Smooth muscle cell (in vitro differentiated cells): ENCODE measurements around the gene ZNF784. TPM values are rescaled to one million over a fixed set of nuclear protein-coding genes. Genes with fewer than 3 reads are reported as not detected.

ENCODE experiments used
- DNase-seq: peaks from one replicate; lab custom pipeline; 2025; ENCODE audit not compliant: unreplicated experiment; lab: John Stamatoyannopoulos, UW
- H2AFZ ChIP-seq: fragments of 200-600 bp; sonication (generic); 2 replicates; pipeline ENCODE4 v1.6.0; 2016; ENCODE audit warnings: antibody characterized with exemption, low read depth, mild to moderate bottlenecking
- H3F3A ChIP-seq: fragments of 200-600 bp; sonication (generic); 2 replicates; pipeline ENCODE4 v1.6.0; 2017; ENCODE audit warnings: antibody characterized with exemption, low read depth
- H3K27ac ChIP-seq: fragments of 200-600 bp; sonication (generic); 2 replicates; pipeline ENCODE4 v1.5.1; 2016; ENCODE audit warnings: low read depth, mild to moderate bottlenecking
- H3K27me3 ChIP-seq: fragments of 200-600 bp; sonication (generic); 2 replicates; pipeline ENCODE4 v1.6.1; 2016; ENCODE audit warnings: low read depth, mild to moderate bottlenecking
- H3K36me3 ChIP-seq: fragments of 200-600 bp; sonication (generic); 2 replicates; pipeline ENCODE4 v1.5.1; 2016; ENCODE audit warnings: low read depth
- H3K4me1 ChIP-seq: fragments of 200-600 bp; sonication (generic); 2 replicates; pipeline ENCODE4 v1.5.1; 2016; ENCODE audit warnings: low read depth
- H3K4me2 ChIP-seq: fragments of 200-600 bp; sonication (generic); 2 replicates; pipeline ENCODE4 v1.6.0; 2016; ENCODE audit warnings: mild to moderate bottlenecking
- H3K4me3 ChIP-seq: fragments of 200-600 bp; sonication (generic); 2 replicates; pipeline ENCODE4 v1.5.1; 2016; ENCODE audit warnings: mild to moderate bottlenecking
- H3K79me2 ChIP-seq: fragments of 200-600 bp; sonication (generic); 2 replicates; pipeline ENCODE4 v1.6.0; 2016; ENCODE audit warnings: low read depth, mild to moderate bottlenecking
- H3K9ac ChIP-seq: fragments of 200-600 bp; sonication (generic); 2 replicates; pipeline ENCODE4 v1.6.0; 2016; ENCODE audit warnings: low read depth
- H3K9me3 ChIP-seq: fragments of 200-600 bp; sonication (generic); replicated peaks from 2 replicates; pipeline ENCODE4 v1.5.1; 2016; ENCODE audit warnings: low read depth
- H4K20me1 ChIP-seq: fragments of 200-600 bp; sonication (generic); 2 replicates; pipeline ENCODE4 v1.6.0; 2016; ENCODE audit warnings: low read depth
- WGBS: methylation state at CpG from one replicate; pipeline ENCODE4 v1.1.7; 2016; ENCODE audit warnings: low lambda C conversion rate; 5-methylcytosine and 5-hydroxymethylcytosine counted together
- polyA plus RNA-seq: library from polyadenylated mRNA; unstranded; fragments of >200 nt; fragmentation: Nextera tagmentation; extraction: Ambion mirVana; gene quantifications from 2 replicates; pipeline ENCODE4 v1.2.1, GENCODE V29; 2016
- total RNA-seq: library from RNA; depleted of rRNA; stranded (reverse); fragments of >200 nt; gene quantifications from 2 replicates; pipeline ENCODE4 v1.2.3, GENCODE V29; 2014
- TF ChIP-seq, protein P1 (sequence below): fragments of 200-600 bp; sonication (generic); IDR thresholded peaks from 2 replicates; pipeline ENCODE4 v1.5.1; 2017; ENCODE audit warnings: borderline replicate concordance, mild to moderate bottlenecking, antibody characterized with exemption; ENCODE audit not compliant: insufficient read depth, poor library complexity, severe bottlenecking

Gene ZNF784
- total and polyA plus RNA-seq, 2 experiments from 2014 or later, result 3.1 to 7.3 TPM

DNA sequence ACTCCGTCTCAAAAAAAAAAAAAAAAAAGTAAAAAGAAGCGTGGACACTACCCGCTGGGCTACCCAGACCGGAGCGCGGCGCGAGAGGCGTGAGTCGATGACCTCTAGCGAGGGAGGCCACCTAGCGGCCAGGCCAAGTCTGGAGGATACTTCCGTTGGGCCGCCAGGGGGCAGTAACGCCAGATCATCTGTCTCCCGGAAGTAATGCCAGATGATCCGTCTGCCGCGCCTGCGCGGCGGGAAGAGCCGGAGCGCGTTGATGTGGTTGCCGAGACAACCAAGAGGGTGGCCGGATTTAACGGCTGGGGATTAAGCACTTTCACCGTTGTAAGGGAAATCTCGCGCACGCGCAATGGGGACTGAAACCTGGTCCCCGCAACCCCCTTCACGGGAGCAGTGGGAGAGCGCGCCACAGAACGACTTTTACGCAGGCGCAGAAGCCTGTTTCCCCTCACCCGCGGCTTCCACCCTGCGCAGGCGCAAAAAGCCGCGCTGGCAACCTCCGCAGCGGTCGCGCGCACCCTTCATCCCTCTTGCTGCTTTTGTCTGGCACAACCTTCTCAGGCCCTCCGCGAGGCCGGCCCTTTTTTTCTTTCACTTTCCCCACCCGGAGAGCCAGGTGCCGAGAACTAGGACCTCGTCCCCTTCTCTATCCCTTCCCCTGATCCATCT lies 29.4 kb upstream of the ZNF784 start:
- Histone ChIP-seq H3K79me2 (peaks cover 36% of the 10 kb centered on the region), H3K4me2 (peak overlapping the region; percentile 98), H2AFZ (peak overlapping the region; percentile 37), H3K9ac (peak overlapping the region; percentile 99), H3K36me3 (no peaks in the 10 kb centered on the region), H3K27me3 (no peaks in the 10 kb centered on the region), H3K27ac (peak overlapping the region; percentile 97), H3K4me3 (peak overlapping the region; percentile 86), H3K9me3 (no peaks in the 10 kb centered on the region), H4K20me1 (peaks cover 34% of the 10 kb centered on the region), H3K4me1 (peaks cover 23% of the 10 kb centered on the region), H3F3A (no peaks in the 10 kb centered on the region)
- 1% methylated on average over 57 of the region's 57 CpGs for WGBS
- TF ChIP-seq, protein P1, sequence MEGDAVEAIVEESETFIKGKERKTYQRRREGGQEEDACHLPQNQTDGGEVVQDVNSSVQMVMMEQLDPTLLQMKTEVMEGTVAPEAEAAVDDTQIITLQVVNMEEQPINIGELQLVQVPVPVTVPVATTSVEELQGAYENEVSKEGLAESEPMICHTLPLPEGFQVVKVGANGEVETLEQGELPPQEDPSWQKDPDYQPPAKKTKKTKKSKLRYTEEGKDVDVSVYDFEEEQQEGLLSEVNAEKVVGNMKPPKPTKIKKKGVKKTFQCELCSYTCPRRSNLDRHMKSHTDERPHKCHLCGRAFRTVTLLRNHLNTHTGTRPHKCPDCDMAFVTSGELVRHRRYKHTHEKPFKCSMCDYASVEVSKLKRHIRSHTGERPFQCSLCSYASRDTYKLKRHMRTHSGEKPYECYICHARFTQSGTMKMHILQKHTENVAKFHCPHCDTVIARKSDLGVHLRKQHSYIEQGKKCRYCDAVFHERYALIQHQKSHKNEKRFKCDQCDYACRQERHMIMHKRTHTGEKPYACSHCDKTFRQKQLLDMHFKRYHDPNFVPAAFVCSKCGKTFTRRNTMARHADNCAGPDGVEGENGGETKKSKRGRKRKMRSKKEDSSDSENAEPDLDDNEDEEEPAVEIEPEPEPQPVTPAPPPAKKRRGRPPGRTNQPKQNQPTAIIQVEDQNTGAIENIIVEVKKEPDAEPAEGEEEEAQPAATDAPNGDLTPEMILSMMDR, result peak; percentile 99
- DNase-seq, result peak; percentile 98

DNA sequence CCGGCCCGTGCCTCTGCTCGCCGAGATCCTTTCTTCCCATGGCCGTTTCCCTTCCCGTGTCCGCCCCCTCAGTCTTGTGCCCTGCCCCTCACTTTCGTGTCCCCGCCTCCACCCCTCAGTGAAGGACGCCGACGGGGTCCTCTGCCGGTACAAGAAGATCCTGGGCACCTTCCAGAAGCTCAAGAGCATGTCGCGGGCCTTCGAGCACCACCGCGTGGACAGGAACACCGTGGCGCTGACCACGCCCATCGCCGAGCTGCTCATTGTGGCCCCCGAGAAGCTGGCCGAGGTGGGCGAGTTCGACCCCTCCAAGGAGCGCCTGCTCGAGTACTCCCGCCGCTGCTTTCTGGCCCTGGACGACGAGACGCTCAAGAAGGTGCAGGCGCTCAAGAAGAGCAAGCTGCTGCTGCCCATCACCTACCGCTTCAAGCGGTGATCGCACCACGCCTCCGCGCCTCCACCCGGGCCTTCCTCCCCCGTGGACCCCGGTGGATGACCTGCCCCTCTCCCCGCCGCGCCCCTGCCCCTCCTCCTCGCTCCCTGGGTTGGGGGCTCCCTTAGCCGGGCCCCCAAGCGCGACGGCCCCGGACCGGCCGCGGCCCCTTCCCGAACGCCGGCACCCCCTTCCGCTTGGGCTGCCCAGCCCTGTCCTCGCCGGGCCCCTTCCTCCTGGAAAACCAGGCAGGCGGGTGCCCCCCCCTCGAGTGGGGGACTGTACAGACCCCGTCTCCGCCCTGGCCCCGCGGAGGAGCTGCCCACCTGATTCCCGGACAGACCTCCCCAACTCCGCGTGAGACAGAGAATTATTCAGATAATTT lies 28.2 kb upstream of the ZNF784 start:
- Histone ChIP-seq H3F3A (peaks cover under 1% of the 10 kb centered on the region), H3K27me3 (no peaks in the 10 kb centered on the region), H3K36me3 (no peaks in the 10 kb centered on the region), H3K9me3 (no peaks in the 10 kb centered on the region), H3K4me2 (peak overlapping the region; percentile 81), H3K79me2 (peaks cover 26% of the 10 kb centered on the region), H3K9ac (no peak overlapping the region), H3K4me3 (peak overlapping the region; percentile 86), H3K4me1 (peaks cover 15% of the 10 kb centered on the region), H2AFZ (no peak overlapping the region), H4K20me1 (peaks cover 21% of the 10 kb centered on the region), H3K27ac (no peak overlapping the region)
- TF ChIP-seq, protein P1, result no peak
- DNase-seq, result no peak
- 31% methylated on average over 39 of the region's 71 CpGs for WGBS

- Histone ChIP-seq H4K20me1 (peaks cover 8% of the 10 kb centered on the region), H3K4me1 (peaks cover 10% of the 10 kb centered on the region)
- no peak for DNase-seq
These were observed 26.9 kb upstream of the ZNF784 start for GRCh38 chr19:55651236-55651635.

More at GRCh38 chr19:55651236-55651635, 26.9 kb upstream of the ZNF784 start:
- WGBS, result 85% methylated on average over 18 of the region's 18 CpGs
- no peaks in the 10 kb centered on the region for H3K27me3 ChIP-seq
- no peaks in the 10 kb centered on the region for H3K9me3 ChIP-seq
- H3F3A ChIP-seq, result peaks cover 9% of the 10 kb centered on the region
- H3K4me2 ChIP-seq, result no peak overlapping the region
- TF ChIP-seq, protein P1, result no peak
- no peak overlapping the region for H3K4me3 ChIP-seq
- no peak overlapping the region for H2AFZ ChIP-seq
- H3K36me3 ChIP-seq, result no peaks in the 10 kb centered on the region
- H3K79me2 ChIP-seq, result peaks cover 26% of the 10 kb centered on the region
- H3K9ac ChIP-seq, result no peak overlapping the region
- H3K27ac ChIP-seq, result no peak overlapping the region
